ENCODE data around the gene ZBTB25.

The ZBTB25 gene

DNA sequence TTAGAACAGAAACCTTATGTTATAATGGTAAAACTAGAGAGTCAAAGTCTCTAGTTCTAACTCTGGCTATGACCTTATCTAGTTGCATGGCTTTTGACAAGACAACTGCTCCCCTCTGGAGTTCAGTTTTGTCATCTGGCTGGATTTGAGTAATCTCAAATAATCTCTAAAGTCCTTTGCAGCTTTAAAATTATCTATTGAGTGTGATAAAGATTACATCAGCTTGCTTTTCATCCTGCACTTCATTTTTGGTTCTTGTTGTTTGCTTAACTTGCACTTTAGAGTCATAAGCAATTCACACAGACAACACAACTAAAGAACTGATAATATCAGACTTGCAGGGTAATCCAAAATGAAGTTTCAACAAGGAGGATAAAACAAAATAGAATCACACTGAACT is 36.1 kb downstream of the ZBTB25 start:
- Mint-ChIP-seq H3K27me3 (no peaks in the 10 kb centered on the region), H3K4me3 (no peak overlapping the region), H3K36me3 (peaks cover under 1% of the 10 kb centered on the region), H3K27ac (peak overlapping the region; percentile 14), H3K4me1 (peaks cover 44% of the 10 kb centered on the region), H3K9me3 (no peaks in the 10 kb centered on the region)

- no peaks in the 10 kb centered on the region for H3K9me3 Mint-ChIP-seq
- H3K36me3 Mint-ChIP-seq: peaks cover 3% of the 10 kb centered on the region
- no peak overlapping the region for H3K4me3 Mint-ChIP-seq
- H3K27ac Mint-ChIP-seq: no peak overlapping the region
- H3K27me3 Mint-ChIP-seq: no peaks in the 10 kb centered on the region
- peaks cover 44% of the 10 kb centered on the region for H3K4me1 Mint-ChIP-seq
Observed at GRCh38 chr14:64467101-64467500, 36.5 kb downstream of the ZBTB25 start.

DNA sequence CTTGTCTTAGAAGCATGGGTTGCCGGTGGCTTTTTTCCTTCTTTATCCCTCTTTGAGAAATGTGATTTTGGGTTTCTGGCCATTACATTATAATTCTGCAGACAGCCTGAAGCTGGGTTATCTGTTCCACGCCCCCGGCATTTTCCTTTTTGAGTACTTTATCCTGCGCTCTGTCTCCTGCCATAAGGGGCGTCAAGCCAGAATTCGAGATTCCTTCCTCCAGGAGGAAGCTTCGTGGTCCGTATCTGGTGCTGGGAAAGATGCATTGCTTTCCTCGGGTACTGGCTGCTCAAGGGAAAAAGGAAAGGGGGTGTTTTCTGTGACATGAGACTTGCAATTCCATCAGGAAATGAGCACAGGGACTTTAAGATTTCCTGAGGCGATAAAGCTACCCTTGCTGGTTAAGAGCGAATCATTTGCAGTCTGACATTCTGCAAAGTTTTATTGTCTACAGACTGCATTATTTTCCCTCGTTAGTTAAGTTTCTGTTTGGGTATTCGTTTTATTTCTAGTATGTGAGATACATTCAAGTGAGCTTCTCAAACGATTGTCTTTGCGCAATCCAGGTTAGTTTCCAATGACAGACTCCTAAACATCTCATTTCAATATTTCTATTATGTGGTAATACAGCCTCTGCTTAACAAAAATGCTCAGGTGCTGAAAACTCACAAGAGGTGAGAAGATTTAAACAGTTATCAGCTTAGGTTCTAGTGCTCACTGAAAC is 37.6 kb downstream of the ZBTB25 start:
- H3K27me3 Mint-ChIP-seq: no peaks in the 10 kb centered on the region
- peaks cover 45% of the 10 kb centered on the region for H3K4me1 Mint-ChIP-seq
- peaks cover 3% of the 10 kb centered on the region for H3K36me3 Mint-ChIP-seq
- no peaks in the 10 kb centered on the region for H3K9me3 Mint-ChIP-seq
- peak overlapping the region; percentile 51 for H3K27ac Mint-ChIP-seq
- H3K4me3 Mint-ChIP-seq: peak overlapping the region; percentile 90

DNA sequence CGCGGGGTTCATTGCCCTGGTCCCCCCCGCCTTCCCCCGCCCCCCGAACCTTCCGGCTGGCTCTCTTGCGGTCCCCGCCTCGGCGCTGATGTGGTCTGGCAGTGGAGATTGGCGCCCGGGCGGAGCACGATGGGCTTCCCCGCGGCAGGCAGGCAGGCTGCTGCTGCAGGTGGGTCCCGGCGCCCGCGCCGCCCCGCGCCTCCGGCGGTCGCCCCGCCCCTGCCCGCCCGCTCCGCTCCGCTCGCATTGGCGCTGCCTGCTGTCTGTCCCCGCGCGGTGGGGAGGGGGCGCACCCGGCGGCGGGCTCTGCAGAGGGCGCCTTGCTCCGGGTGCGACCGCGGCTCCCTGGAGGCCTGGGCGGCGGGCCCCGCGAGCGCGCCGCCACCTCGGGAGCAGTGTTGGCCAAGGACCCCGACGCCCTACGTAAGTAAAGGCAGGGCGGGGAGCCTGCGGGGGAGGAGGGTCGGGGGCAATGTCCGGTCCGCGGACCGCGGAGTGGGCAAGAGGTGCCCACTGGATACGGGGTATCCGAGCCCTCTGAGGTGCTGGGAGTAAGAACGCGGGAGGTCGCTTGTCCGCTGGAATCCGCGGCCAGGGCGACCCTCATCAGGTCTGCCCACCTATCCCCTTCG is 38.3 kb downstream of the ZBTB25 start, which contains the start of gene AKAP5:
Gene AKAP5, plus strand, starts transcription at position 309 of the 632 bp plus-strand sequence. CDS start 2,896 bp downstream, outside the sequence.
- peak within 1 kb of the TSS; percentile 89 for H3K27ac Mint-ChIP-seq
- no peaks in the 10 kb centered on the region for H3K9me3 Mint-ChIP-seq
- H3K36me3 Mint-ChIP-seq: peaks cover 4% of the 10 kb centered on the region
- H3K4me1 Mint-ChIP-seq: peaks cover 47% of the 10 kb centered on the region
- peak within 1 kb of the TSS; percentile 94 for H3K4me3 Mint-ChIP-seq
- H3K27me3 Mint-ChIP-seq: no peaks in the 10 kb centered on the region

GRCh38 chr14:64464651-64465050 is 39.0 kb downstream of the ZBTB25 start:
- peaks cover 4% of the 10 kb centered on the region for H3K36me3 Mint-ChIP-seq
- H3K4me1 Mint-ChIP-seq: peaks cover 48% of the 10 kb centered on the region
- peak overlapping the region; percentile 89 for H3K27ac Mint-ChIP-seq

GRCh38 chr14:64463873-64464272 is 39.8 kb downstream of the ZBTB25 start:
- H3K36me3 Mint-ChIP-seq: peaks cover 4% of the 10 kb centered on the region
- no peaks in the 10 kb centered on the region for H3K9me3 Mint-ChIP-seq
- H3K4me3 Mint-ChIP-seq: no peak overlapping the region
- H3K27ac Mint-ChIP-seq: no peak overlapping the region
- H3K27me3 Mint-ChIP-seq: no peaks in the 10 kb centered on the region
- peaks cover 46% of the 10 kb centered on the region for H3K4me1 Mint-ChIP-seq

More at GRCh38 chr14:64464651-64465050, 39.0 kb downstream of the ZBTB25 start:
- Mint-ChIP-seq H3K4me3 (peak overlapping the region; percentile 94), H3K27me3 (no peaks in the 10 kb centered on the region), H3K9me3 (no peaks in the 10 kb centered on the region)

DNA sequence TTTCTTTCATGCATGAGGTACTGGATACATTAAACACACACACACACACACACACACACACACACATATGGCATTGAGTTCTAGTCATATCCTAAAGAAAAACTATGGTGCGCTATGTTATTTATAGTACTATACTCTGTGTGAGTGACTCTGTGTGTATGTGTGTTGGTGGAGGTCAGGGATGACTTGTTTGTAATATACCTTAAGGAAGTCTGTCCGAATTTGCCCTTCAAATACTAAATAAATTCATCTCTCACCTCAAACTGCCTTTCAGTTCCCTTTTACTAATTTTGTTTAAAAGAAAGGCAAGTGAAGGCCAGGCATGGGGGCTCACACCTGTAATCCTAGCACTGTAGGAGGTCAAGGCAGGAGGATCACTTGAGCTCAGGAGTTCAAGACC is 40.4 kb downstream of the ZBTB25 start:
- H3K4me3 Mint-ChIP-seq: no peak overlapping the region
- H3K27ac Mint-ChIP-seq: no peak overlapping the region
- H3K27me3 Mint-ChIP-seq: no peaks in the 10 kb centered on the region
- H3K36me3 Mint-ChIP-seq: peaks cover 5% of the 10 kb centered on the region
- peaks cover 39% of the 10 kb centered on the region for H3K4me1 Mint-ChIP-seq
- no peaks in the 10 kb centered on the region for H3K9me3 Mint-ChIP-seq

DNA sequence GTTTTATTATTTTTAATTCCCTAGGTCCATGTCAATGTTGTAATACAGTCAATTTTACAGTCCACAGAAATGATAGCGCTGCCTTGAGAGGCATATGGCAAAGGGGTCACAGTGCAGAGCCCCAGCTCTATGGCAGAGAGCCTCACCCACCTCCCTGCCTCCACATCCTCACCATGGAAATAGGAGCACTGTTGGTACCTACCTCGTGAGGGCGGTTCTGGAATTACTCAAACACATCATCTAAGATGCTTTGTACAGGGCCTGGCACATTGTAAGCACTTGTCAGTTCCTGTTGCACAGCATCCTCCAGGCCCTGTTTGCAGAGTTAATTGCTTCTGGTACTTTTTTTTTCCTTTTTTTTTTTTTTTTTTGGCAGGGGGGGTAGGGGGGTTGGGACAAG is 42.4 kb downstream of the ZBTB25 start:
- no peaks in the 10 kb centered on the region for H3K27me3 Mint-ChIP-seq
- no peak overlapping the region for H3K4me3 Mint-ChIP-seq
- H3K4me1 Mint-ChIP-seq: peaks cover 24% of the 10 kb centered on the region
- peaks cover 6% of the 10 kb centered on the region for H3K36me3 Mint-ChIP-seq
- no peak overlapping the region for H3K27ac Mint-ChIP-seq
- no peaks in the 10 kb centered on the region for H3K9me3 Mint-ChIP-seq

DNA sequence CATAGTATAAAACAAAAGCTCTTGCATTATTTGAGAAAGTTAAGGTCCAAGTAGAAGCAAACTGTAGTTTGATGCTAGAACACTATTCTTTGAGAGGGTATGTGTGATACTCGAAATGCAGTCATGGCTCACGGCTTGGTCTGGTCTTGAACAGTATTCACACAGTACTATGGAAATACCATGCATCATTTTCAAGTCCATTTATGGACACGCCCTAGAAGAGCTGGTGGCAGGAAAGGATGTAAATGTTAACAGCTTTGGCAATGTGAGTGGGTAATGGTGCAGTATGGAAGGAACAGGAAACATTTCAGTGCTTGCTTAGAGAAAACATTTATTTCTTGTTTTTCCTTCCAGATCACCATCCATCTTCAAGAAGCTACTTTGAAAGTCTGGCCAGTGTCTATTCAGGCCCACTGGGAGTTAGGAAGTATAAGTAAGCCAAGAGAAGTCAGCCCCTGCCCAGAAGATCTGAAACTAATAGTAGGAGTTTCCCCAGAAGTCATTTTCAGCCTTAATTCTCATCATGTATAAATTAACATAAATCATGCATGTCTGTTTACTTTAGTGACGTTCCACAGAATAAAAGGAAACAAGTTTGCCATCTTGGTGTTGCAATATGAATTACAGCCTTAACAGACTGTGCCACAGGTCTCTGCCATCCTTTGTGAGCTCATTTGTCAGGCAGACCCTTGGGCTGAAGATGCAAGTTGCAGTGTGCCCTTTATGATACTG is 44.1 kb downstream of the ZBTB25 start:
- H3K36me3 Mint-ChIP-seq: peaks cover 11% of the 10 kb centered on the region
- no peaks in the 10 kb centered on the region for H3K27me3 Mint-ChIP-seq
- no peak overlapping the region for H3K4me3 Mint-ChIP-seq
- H3K4me1 Mint-ChIP-seq: peaks cover 14% of the 10 kb centered on the region
- no peak overlapping the region for H3K27ac Mint-ChIP-seq
- no peaks in the 10 kb centered on the region for H3K9me3 Mint-ChIP-seq

DNA sequence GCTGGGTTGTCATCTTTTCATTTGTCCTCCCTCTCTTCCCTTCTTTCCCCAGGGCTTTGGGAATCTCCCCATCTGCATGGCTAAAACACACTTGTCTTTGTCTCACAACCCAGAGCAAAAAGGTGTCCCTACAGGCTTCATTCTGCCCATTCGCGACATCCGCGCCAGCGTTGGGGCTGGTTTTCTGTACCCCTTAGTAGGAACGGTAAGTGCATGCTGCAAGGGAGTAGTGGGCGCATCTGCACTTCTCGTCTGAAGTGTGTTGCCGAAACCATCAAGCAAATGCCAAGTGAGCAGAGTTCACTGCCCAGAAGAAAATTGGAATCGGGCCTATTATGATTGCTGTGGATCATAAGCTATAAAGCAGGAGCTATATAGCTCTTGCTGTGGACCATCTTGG is 49.0 kb downstream of the ZBTB25 start:
- Mint-ChIP-seq H3K4me1 (peaks cover 18% of the 10 kb centered on the region), H3K4me3 (no peak overlapping the region), H3K27ac (peak overlapping the region; percentile 55), H3K9me3 (no peaks in the 10 kb centered on the region), H3K27me3 (no peaks in the 10 kb centered on the region), H3K36me3 (peaks cover 22% of the 10 kb centered on the region)

- H3K27me3 Mint-ChIP-seq: no peaks in the 10 kb centered on the region
- peak overlapping the region; percentile 2 for H3K27ac Mint-ChIP-seq
- no peaks in the 10 kb centered on the region for H3K9me3 Mint-ChIP-seq
- peak overlapping the region; percentile 51 for H3K4me3 Mint-ChIP-seq
- peaks cover 19% of the 10 kb centered on the region for H3K36me3 Mint-ChIP-seq
- peaks cover 19% of the 10 kb centered on the region for H3K4me1 Mint-ChIP-seq
Observed at GRCh38 chr14:64450255-64450654, 53.4 kb downstream of the ZBTB25 start.

- Mint-ChIP-seq H3K4me3 (no peak overlapping the region), H3K36me3 (peaks cover 17% of the 10 kb centered on the region), H3K27ac (no peak overlapping the region), H3K4me1 (peaks cover 30% of the 10 kb centered on the region), H3K27me3 (no peaks in the 10 kb centered on the region), H3K9me3 (no peaks in the 10 kb centered on the region)
Observed at GRCh38 chr14:64447876-64448670, 55.6 kb downstream of the ZBTB25 start.

DNA sequence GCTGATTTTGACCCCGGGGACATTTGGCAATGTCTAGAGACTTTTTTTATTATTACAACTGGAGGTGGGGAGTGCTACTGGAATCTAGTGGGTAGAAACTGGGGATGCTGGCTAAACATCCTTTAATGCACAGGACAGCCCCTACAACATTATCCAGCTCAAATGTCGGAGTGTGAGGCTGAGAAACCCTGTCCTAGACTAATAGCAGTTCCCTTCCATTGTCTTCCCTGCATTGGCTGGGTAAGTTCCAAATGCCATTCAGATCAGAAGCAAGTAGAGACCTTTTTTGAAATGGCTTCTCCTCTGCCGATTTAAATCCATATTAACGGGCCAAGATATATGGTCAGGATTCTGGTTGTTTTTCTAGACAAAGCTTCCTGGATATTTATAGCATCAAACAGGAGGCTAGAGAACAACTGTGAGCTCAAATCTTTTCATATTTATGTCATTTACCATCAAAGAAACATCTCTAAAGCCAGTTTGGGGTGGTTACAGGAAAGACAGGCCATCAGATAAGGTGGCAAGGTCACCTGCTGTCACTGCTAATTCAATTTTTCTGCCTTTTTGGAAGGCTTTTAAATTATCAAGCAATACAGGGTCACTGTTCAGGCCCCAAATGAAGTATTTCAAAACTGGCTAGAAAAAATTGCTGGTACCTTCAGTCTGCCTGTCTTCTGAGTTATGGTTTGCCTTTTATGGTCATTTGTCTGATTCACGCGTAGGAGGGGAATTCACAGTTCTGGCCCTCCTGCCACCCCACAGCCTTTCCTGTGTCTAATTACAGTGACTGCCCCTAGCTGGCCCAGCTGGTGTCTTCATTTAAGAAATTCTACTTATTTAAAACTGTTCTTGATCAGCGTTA is 58.4 kb downstream of the ZBTB25 start:
- Mint-ChIP-seq H3K27ac (peak overlapping the region; percentile 90), H3K27me3 (no peaks in the 10 kb centered on the region), H3K4me3 (peak overlapping the region; percentile 60), H3K4me1 (peaks cover 21% of the 10 kb centered on the region), H3K9me3 (no peaks in the 10 kb centered on the region), H3K36me3 (peaks cover 20% of the 10 kb centered on the region)

DNA sequence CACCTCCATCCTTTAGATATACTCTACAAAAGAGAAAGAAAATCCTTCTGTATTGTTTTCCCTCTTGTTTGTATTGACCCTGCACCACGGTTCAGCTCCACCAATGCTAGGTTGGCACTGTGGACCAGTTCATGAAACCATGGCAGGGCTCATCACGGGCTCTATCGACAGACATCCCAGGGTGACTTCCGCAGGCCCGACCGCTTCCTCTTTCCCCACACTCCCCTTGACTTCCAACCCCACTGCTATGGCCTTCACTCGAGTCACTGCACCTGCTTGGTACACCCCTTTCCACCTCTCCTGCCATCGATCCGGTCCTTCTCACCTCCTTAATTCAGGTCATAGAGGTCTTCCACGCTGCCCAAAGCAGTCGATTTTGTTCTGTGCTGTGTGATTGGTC is 59.5 kb downstream of the ZBTB25 start:
- no peaks in the 10 kb centered on the region for H3K9me3 Mint-ChIP-seq
- H3K4me3 Mint-ChIP-seq: no peak overlapping the region
- peaks cover 20% of the 10 kb centered on the region for H3K36me3 Mint-ChIP-seq
- H3K4me1 Mint-ChIP-seq: peaks cover 18% of the 10 kb centered on the region
- no peaks in the 10 kb centered on the region for H3K27me3 Mint-ChIP-seq
- H3K27ac Mint-ChIP-seq: no peak overlapping the region
